ENCODE data around the gene ATPAF1. TPM values are rescaled to one million over a fixed set of nuclear protein-coding genes. Genes with fewer than 3 reads are reported as not detected.

ATPAF1 gene
- total RNA-seq, 4 donors from 2014 or later, result 44.7 to 92.5 (median 46.6) TPM

DNA sequence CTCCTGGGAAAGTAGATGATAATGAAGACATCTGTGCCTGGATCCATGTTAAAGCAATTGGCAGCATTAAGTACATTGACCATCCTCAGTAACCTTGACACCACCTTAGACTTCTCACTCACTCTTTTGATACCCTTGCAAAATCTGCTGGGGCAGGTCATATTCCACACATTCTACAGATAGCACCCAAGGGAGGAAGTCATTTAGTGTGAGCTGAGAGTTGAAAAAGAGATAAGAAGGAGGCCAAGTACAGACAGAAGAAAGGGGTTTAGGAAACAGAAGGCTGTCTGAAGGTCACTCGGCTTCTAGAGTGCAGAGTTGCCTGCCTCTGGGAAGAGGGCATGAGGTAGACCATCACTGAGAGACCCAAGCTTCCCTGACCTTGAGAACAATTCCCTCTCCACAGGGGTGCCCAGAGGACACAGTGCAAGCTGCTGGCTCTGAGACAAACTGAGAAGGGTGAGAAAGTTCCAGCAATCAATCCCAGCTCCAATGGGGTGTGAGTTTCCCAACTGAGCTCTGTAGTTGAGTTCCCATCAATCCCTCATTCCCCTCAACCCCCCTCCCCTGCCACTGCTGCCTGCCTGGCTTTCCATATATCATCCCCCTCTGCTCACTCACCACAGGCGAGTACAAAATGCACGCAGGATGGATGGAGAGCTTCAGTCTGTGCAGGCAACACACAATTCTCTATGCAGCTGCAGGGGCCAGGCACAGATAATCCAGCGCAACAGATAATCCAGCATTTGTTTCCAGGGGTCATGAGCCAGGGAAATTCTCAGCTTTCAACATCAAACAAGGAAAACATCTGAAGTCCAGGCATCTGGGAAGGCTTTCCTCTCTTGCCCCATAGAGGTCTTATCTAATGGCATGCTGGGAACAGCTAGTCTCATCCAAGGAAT is 44.2 kb downstream of the ATPAF1 start:
- TF ChIP-seq, protein P1, sequence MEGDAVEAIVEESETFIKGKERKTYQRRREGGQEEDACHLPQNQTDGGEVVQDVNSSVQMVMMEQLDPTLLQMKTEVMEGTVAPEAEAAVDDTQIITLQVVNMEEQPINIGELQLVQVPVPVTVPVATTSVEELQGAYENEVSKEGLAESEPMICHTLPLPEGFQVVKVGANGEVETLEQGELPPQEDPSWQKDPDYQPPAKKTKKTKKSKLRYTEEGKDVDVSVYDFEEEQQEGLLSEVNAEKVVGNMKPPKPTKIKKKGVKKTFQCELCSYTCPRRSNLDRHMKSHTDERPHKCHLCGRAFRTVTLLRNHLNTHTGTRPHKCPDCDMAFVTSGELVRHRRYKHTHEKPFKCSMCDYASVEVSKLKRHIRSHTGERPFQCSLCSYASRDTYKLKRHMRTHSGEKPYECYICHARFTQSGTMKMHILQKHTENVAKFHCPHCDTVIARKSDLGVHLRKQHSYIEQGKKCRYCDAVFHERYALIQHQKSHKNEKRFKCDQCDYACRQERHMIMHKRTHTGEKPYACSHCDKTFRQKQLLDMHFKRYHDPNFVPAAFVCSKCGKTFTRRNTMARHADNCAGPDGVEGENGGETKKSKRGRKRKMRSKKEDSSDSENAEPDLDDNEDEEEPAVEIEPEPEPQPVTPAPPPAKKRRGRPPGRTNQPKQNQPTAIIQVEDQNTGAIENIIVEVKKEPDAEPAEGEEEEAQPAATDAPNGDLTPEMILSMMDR (IDR thresholded peaks at IDR 0.05; ENCODE audit: low read depth), result no peak

DNA sequence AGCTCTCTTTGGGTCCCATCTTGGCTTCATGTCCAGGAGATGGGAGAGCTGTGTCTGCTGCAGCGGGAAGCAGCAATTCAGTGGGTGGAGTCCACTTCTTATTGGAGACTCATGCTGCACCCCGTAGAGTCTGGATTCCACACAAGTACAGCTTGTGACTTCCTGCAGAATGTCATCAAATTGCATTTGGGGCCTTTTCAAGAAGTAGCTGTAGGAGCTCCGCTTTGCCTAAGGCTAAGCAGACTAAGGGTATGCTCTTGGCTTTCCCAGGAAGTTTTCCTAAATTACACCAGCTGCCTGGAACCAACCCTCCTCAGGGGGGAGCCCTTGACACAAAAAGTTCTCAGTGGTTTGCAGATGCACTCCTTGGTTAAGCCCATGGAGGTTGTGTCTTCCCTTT is 45.8 kb downstream of the ATPAF1 start:
- TF ChIP-seq, protein P1 (IDR thresholded peaks at IDR 0.05; ENCODE audit: low read depth), result no peak

DNA sequence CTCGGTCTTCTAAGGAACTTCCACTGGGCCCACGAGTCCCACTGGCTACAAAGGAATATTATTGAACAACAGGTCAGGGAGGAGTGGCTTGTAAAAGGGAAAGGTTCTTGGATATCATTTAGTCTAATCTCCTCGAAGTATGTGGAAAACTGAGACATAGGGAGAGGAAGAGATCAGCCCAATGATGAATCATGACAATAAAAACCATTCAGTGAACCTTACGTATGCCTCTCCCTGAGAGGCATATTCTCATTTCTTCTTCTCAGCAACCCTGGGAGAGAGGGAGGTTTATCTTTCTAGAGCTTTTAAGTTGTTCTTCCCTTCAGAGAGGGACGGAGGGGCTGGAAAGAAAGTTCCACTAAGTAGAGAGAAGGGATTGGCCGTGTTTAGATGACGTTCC is 46.2 kb downstream of the ATPAF1 start:
- TF ChIP-seq, protein P1 (IDR thresholded peaks at IDR 0.05; ENCODE audit: low read depth), result no peak

DNA sequence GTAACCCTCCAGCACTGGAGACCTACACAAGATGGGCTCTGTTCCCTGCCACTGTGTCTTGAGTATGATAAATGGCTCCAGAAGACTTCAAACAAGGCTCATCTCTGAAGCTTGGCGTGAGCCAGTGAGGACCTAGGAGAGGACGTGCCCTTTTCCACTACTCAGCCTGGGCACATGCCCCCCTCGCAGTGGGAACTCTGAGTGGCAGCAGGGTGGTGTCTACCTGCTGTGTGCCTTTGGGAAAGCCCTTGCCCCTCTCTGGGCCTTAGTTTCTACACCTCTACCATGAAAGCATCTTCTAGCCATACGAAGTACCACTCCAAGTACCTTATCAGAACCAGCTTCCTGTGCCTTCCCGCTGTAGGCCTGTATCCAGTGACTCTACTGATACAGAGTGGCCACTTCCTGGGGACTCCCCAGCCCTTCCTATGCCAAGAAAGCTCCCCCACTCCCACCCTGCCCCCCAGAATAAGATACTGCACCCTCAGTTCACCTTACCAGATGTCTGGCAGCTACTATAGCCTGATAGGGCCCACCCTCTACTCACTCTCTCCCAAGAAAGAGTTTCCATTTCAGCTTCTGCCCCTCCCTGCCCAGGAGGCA is 48.4 kb downstream of the ATPAF1 start:
- TF ChIP-seq, protein P1 (IDR thresholded peaks at IDR 0.05; ENCODE audit: low read depth), result no peak

DNA sequence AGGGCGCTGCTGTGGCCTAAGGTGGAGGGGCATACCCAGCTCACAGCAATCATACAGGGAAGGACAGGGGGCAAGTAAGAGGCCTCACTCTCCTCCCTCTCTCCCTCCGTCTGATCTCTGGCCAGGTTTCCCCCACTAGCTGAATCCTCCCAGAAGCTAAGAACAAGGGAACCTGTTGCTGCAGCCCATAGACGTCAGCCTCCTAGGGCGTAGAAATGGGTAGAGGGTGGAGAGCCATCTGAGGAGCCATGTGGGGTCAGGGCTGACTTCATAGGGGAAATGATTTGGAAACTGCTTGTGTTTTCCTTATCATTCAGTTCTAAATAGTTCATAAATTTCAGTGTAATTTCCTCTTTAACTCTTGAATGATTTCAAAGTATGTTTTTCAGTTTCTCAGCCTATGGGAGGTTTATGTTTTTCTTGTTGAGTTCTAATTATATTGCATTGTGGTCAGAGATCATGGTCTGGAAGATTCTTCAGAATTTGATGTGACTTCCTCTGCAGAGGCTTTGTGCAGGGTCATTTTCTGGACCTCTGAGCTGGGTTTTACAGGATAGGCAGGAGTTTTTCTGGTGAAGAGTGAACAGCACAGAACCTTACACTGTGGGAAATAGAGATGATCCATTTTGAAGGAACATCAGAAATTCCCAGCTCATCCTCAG is 49.3 kb downstream of the ATPAF1 start:
- TF ChIP-seq, protein P1 (IDR thresholded peaks at IDR 0.05; ENCODE audit: low read depth), result no peak

DNA sequence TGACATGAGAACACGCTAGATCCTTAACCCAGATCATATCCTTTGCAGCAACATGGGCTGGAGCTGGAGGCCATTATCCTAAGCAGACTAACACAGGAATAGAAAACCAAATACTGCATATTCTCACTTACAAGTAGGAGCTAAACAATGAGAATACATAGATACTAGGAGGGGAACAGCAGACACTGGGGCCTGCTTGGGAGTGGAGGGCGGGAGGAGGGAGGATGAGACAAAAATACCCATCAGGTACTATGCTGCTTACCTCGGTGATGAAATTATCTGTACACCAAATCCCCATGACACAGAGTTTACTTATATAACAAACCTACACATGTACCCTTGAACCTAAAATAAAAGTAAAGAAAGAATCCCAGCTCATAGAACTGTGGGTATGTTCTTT is 50.3 kb downstream of the ATPAF1 start:
- TF ChIP-seq, protein P1 (IDR thresholded peaks at IDR 0.05; ENCODE audit: low read depth), result no peak
